ENCODE data around the gene RHOBTB1.

GRCh38 chr10:60834401-60834800 is 109.6 kb downstream of the RHOBTB1 start:
- no peak for TF ChIP-seq CTCF (tag by site-specific recombination; IDR thresholded peaks at IDR 0.05)
- TF ChIP-seq ZNF140 (tag by site-specific recombination; IDR thresholded peaks at IDR 0.05): no peak
- no peak for TF ChIP-seq BCL11A (tag by site-specific recombination; IDR thresholded peaks at IDR 0.05; ENCODE audit: low read depth)

Data from HEK293 (cell line).